GM12865 (cell line): ENCODE measurements around the gene AMMECR1.

Experiments
- DNase-seq: peaks from one replicate; pipeline ENCODE4 v3.0.0; 2010; ENCODE audit warnings: low read depth
- H3K4me3 ChIP-seq: 2 replicates; pipeline ENCODE4 v1.5.1; 2011; ENCODE audit warnings: mild to moderate bottlenecking, low read depth, low read length, control low read depth
- CTCF ChIP-seq: IDR thresholded peaks from 2 replicates; pipeline ENCODE4 v1.5.1; 2011; ENCODE audit warnings: low read length, control low read depth, low read depth, inconsistent platforms; ENCODE audit not compliant: insufficient read depth; ENCODE audit errors: missing control alignments

The AMMECR1 gene

GRCh38 chrX:110282922-110283321 is 35.0 kb downstream of the AMMECR1 start:
- H3K4me3 ChIP-seq = no peak overlapping the region
- no peak for TF ChIP-seq CTCF
- DNase-seq = no peak

- H3K4me3 ChIP-seq = no peak overlapping the region
- TF ChIP-seq CTCF = no peak
- no peak for DNase-seq
These were observed 36.5 kb downstream of the AMMECR1 start for GRCh38 chrX:110281377-110281776.

- no peak for DNase-seq
- no peak overlapping the region for H3K4me3 ChIP-seq
- no peak for TF ChIP-seq CTCF
These were observed 36.9 kb downstream of the AMMECR1 start for GRCh38 chrX:110280954-110281353.

GRCh38 chrX:110277609-110278008 is 40.3 kb downstream of the AMMECR1 start:
- no peak for TF ChIP-seq CTCF
- no peak for DNase-seq
- H3K4me3 ChIP-seq = no peak overlapping the region

- TF ChIP-seq CTCF = no peak
- DNase-seq = peak; percentile 75
- no peak overlapping the region for H3K4me3 ChIP-seq
These were observed 41.1 kb downstream of the AMMECR1 start for GRCh38 chrX:110276778-110277177.

- DNase-seq = no peak
- TF ChIP-seq CTCF = no peak
- H3K4me3 ChIP-seq = no peak overlapping the region
These were observed 49.0 kb downstream of the AMMECR1 start for GRCh38 chrX:110268886-110269285.

- no peak for DNase-seq
- TF ChIP-seq CTCF = no peak
- H3K4me3 ChIP-seq = no peak overlapping the region
These were observed 49.5 kb downstream of the AMMECR1 start for GRCh38 chrX:110268395-110268794.
